ENCODE results near the gene FBH1. TPM values are rescaled to one million over a fixed set of nuclear protein-coding genes. Genes with fewer than 3 reads are reported as not detected.

FBH1 gene
- total and polyA plus RNA-seq, 9 donors: 46.4 to 80.3 (median 74.7) TPM

DNA sequence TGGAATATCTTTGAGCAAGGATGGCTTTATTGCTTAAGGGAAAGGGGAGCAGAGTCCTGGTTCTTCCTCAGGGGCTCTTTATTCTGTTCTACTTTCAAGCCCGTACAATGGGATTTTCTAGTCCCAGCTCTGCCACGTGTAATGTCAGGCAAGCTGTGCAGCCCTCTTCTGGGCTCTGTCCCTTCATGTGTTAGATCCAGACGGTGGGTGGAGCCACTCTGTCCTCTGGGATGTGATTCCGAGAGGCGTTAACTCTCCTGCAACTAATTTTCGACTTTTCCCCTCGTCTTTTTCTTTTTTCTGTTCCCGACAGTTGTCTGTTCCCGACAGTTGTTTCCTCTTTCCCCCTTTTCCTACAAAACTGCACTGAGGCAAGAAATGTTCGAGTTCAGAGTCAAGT, 34.8 kb downstream of the FBH1 start:
- no peaks in the 10 kb centered on the region for H3K36me3 ChIP-seq
- intact Hi-C loops (cut with DNase I): no loop called here
- WGBS, 3 donors: 85 to 88% (median 86%) methylated on average over 10 of the region's 10 CpGs

DNA sequence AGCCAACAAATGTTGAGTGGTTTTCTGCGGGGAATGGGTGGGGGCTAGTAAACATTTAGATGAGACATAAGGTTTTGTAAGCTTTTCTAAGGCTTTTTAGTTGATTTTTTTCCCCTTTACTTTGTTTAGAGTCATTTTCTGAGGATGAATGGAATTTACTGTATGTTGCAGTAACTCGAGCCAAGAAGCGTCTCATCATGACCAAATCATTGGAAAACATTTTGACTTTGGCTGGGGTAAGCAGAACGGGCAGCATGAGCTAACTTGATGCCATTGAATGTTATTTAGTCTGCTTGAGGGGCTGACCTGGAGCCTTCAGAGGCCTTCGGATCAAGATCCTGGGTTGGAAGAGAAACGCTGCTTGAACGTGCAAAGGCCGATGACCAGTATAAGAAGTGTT, 37.3 kb downstream of the FBH1 start:
- DNase-seq: no peak
- intact Hi-C loops (cut with DNase I): no loop called here
- Histone ChIP-seq H3K36me3 (no peaks in the 10 kb centered on the region), H3K4me1 (ENCODE audit: insufficient read depth) (peaks cover 3% of the 10 kb centered on the region), H3K4me3 (no peak overlapping the region), H3K27ac (no peak overlapping the region), H3K27me3 (no peaks in the 10 kb centered on the region), H3K9me3 (no peaks in the 10 kb centered on the region)
- TF ChIP-seq POLR2A (IDR thresholded peaks at IDR 0.05) (no peak), EP300 (IDR thresholded peaks at IDR 0.05) (no peak)
- TF ChIP-seq, protein P1, sequence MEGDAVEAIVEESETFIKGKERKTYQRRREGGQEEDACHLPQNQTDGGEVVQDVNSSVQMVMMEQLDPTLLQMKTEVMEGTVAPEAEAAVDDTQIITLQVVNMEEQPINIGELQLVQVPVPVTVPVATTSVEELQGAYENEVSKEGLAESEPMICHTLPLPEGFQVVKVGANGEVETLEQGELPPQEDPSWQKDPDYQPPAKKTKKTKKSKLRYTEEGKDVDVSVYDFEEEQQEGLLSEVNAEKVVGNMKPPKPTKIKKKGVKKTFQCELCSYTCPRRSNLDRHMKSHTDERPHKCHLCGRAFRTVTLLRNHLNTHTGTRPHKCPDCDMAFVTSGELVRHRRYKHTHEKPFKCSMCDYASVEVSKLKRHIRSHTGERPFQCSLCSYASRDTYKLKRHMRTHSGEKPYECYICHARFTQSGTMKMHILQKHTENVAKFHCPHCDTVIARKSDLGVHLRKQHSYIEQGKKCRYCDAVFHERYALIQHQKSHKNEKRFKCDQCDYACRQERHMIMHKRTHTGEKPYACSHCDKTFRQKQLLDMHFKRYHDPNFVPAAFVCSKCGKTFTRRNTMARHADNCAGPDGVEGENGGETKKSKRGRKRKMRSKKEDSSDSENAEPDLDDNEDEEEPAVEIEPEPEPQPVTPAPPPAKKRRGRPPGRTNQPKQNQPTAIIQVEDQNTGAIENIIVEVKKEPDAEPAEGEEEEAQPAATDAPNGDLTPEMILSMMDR (IDR thresholded peaks at IDR 0.05): no peak
- 29 to 47% (median 36%) methylated on average over 8 of the region's 8 CpGs for WGBS, 3 donors

More for the DNA sequence above, 34.8 kb downstream of the FBH1 start:
- Histone ChIP-seq H3K9me3 (no peaks in the 10 kb centered on the region), H3K4me1 (ENCODE audit: insufficient read depth) (peaks cover 1% of the 10 kb centered on the region), H3K4me3 (no peak overlapping the region), H3K27ac (no peak overlapping the region), H3K27me3 (no peaks in the 10 kb centered on the region)
- TF ChIP-seq EP300 (IDR thresholded peaks at IDR 0.05) (no peak), POLR2A (IDR thresholded peaks at IDR 0.05) (no peak)
- TF ChIP-seq, protein P1 (IDR thresholded peaks at IDR 0.05): no peak
- DNase-seq: no peak

DNA sequence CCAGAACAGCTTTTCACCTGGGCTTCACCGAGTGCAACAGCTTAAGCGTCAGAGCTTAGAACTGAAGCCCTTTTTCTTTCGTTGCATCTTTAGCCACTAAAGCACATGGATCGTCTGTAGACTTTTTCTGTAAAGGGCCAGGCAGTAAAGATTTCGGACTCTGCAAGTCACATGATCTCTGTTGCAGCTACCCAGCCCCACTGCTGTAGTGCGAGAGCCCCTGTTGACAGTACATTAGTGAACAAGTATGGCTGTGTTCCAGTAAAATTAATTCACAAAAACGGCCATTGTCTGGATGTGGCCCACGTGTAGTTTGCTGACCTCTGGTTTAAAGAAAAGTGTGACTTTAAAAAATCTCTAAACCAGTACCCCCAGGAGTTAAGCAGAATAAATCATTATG, 39.4 kb downstream of the FBH1 start:
- H3K27ac ChIP-seq: no peak overlapping the region
- 76 to 77% (median 76%) methylated on average over 8 of the region's 8 CpGs for WGBS, 3 donors
- no peak for TF ChIP-seq EP300 (IDR thresholded peaks at IDR 0.05)
- TF ChIP-seq, protein P1 (IDR thresholded peaks at IDR 0.05): no peak
- no peak for TF ChIP-seq POLR2A (IDR thresholded peaks at IDR 0.05)
- no peaks in the 10 kb centered on the region for H3K9me3 ChIP-seq
- H3K27me3 ChIP-seq: no peaks in the 10 kb centered on the region
- intact Hi-C loops (cut with DNase I): no loop called here
- peaks cover 3% of the 10 kb centered on the region for H3K4me1 ChIP-seq (ENCODE audit: insufficient read depth)
- H3K36me3 ChIP-seq: no peaks in the 10 kb centered on the region
- H3K4me3 ChIP-seq: no peak overlapping the region
- no peak for DNase-seq

DNA sequence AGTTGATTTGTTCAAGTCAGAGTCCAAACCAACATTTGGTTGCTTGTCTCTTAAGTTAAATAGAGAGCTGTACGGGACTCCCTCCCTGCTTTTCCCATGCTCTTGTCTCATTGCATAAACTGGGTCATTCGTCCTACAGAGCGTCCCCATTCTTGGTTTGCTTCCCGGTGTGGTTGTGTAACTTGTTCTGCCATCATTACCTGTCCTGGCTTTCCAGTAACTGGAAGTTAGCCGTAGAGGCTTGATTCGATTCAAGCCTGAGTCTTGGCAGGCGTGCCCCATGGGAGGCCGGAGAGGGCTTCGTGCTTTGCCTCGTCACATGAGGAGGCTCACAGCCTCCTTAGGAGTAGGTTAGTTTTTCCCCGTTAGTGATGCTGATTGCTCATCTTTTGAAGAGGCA, 40.2 kb downstream of the FBH1 start:
- DNase-seq: no peak
- intact Hi-C loops (cut with DNase I): no loop called here
- H3K4me3 ChIP-seq: no peak overlapping the region
- TF ChIP-seq EP300 (IDR thresholded peaks at IDR 0.05) (no peak), POLR2A (IDR thresholded peaks at IDR 0.05) (no peak)
- TF ChIP-seq, protein P1 (IDR thresholded peaks at IDR 0.05): no peak
- 88 to 94% (median 94%) methylated on average over 11 of the region's 11 CpGs for WGBS, 3 donors
- H3K27ac ChIP-seq: no peak overlapping the region
- no peaks in the 10 kb centered on the region for H3K27me3 ChIP-seq
- no peaks in the 10 kb centered on the region for H3K9me3 ChIP-seq
- no peaks in the 10 kb centered on the region for H3K36me3 ChIP-seq
- peaks cover 3% of the 10 kb centered on the region for H3K4me1 ChIP-seq (ENCODE audit: insufficient read depth)
